Endometrial microvascular endothelial cells (primary cell): ENCODE results near the gene P2RY13. TPM values are rescaled to one million over a fixed set of nuclear protein-coding genes. Genes with fewer than 3 reads are reported as not detected.

Experiments used
- in situ Hi-C: cut with HindIII; loops from 2 replicates; pipeline ENCODE4 v1.10.0; 2017; ENCODE audit warnings: low sequenced_read_pairs, low pct_unique_long_range_greater_than_20kb; ENCODE audit errors: inconsistent ontology term
- total RNA-seq: library from RNA; depleted of rRNA; stranded (reverse); fragments of >200 nt; gene quantifications from one replicate; pipeline ENCODE4 v1.2.3, GENCODE V29; 2015; ENCODE audit errors: inconsistent ontology term

Gene P2RY13
- total RNA-seq, 1 donor from 2014 or later = not detected

DNA sequence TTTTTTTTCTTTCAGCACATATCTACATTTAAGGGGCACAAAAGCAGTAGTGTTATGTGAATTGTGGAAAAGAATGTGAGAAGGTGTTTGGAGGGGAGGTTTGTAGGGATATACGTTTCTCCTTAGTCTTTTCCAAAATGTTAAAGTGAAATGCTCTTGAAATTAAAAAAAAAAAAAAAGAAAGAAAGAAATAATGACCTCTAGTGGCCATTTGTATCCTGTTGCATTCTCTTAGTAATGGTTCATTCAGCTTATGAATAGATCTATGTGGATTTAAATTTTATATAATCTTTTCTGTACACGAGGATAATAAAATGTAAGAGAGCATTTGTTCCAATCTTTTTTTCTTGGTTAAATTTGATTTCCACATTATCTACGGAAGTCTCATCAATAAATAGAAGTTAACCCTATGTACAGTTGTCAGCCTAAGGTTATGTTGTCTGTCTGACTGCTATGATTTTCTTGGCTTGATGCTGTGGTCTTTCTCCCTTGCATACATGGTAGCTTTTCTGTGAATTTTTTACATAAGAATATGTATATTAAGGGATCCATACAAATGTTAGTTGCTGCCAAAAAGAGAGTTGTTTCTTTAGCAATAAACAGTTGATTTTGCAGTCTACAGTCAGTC, 1.7 kb downstream of the P2RY13 start:
- in situ Hi-C loops = no loop called here

DNA sequence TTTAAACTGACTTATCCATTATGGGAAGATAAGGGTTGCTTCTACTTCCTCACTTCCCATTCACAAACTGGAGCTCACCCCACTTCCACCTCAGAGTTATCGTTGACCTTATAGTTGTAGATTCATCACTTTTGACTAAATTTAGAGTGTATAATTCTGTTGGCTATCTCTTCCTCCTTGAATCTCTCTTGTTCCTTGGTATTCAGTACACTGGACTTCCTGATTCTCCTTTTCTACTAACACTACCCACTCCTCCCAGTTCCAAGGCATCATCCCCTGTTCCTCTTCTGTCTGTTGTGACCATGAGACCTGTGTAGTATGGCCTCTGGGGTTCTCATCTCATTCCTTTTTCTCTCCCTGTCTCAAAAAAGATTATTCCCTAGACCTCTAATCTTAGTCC, 6.8 kb downstream of the P2RY13 start:
- in situ Hi-C loops = no loop called here

DNA sequence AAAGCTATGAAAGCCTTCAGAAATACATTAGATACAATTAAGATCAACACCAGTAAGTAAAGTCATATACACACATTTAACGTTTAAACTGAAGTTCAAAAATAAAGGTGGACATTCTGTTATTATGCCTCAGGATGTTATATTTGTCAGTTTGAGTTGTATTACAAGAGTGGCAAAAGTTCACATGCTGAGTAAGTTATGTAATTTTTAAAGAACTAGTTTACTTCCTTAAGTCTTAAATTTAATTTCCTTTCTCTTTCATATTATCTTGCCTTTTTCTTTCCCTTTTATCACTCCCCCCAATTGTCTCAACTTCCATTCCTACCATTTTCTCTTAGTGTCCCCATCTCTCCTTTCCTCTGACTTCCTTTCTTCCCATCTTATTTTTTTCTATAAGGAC, 7.8 kb downstream of the P2RY13 start:
- in situ Hi-C loops = no loop called here

DNA sequence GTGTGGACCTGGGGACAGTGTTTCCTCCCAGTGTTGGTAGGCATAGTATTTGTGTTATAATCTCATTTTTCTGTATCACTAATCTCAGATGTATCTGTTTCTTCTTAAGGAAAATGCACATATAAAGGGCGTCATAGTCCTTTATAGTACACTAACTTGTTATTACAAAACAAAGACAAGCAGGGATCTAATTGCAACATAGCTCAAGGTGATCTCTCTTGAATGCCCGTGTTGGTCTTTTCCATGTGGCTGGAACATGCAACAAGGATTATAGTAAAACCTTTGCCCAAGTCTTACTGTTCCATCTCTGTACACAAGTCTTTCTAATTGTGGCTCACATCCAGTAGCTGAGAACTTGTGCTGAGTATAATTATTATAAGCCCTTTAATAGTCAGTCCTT, 9.2 kb downstream of the P2RY13 start:
- in situ Hi-C loops = no loop called here

DNA sequence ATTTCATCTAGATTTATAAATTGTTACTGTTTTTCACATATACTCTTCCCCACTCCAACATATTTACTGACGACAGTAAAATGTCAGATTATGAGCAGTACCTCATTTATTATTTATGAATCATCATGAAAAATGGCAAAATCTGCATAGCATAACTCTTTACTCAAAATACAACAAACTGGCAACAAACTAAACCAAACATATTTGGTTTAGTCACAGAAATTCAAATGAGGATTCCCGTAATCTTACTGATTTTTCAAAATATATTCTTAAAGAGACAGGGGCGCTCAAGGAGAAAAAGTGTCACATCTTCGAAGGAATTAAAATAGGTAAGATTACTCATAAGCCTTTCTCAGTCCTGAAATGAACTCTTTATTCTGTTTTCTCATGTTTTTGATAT, 9.7 kb downstream of the P2RY13 start:
- in situ Hi-C loops = no loop called here

DNA sequence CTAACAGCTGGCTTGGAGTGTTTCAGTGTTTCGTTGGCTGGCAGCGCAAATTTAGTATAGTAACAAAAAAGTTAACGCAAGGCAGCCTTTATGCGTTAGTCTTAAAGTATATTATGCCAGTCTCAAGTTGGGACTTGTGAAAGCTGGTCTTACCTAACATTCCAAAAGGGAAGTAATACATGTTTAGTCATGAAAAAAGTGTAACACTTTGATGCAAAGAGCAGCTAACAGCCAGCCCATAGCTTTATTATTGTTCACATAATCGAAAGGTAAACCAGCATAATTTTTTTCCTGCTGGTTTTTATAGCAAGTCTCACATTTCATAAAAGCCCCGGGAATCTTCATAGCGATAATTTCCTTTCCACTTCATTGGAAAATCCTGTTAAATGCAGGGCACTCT, 10.4 kb downstream of the P2RY13 start:
- in situ Hi-C loops = no loop called here

DNA sequence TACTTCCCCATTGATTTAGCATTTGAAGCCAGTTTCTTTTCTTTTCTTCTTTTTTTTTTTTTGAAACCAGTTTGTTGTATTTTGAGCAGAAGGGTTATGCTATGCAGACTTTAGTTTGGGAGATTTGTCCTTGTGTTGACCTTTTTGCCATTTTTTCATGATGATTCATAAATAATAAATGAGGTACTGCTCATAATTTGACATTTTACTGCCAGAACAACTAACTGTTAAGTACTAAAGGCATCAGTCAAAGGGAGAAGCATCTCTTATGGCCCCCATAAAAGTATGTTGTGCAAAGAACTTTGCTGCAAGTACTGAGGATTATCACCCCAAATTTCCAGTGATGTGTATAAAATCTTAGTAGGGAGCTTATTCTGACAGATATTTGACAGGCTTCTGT, 11.0 kb downstream of the P2RY13 start:
- in situ Hi-C loops = no loop called here

DNA sequence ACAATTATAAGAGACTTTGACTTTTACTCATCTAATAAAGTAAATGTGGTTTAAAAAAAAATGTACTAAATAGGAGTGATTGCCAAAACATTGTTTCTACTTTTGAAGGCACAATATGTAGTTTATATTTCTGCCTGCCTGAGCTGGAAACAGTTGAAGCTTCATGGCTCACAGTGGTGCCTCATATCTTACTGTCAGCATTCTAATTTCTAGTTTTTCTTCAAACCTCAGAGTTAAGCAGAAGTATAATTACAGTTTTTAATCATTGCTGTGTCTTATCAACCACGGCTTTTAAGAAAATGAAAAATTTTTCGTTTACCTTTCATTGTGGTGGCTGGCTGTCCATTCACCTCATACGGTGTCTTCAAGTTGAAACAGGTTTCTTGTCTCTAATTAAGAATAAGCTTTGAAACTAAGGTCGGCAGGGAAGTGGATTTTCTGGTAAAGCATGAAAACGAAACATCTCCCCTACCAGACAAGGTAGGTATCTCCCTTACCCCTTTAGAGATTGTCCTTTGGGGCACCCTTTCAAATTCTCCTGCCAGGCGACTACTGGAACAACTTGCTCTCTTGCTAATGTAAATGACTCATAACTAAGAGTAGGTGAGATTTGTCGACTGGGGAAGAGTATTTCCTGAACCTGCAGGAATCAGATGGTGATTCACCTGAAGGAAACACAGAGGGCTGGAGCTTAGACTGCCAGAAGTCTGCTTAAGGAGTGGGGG, 12.9 kb downstream of the P2RY13 start, which contains the start of gene GPR87:
TSS of gene GPR87 (minus strand) at position 554 of the 725 bp plus-strand sequence. CDS start 16,720 bp downstream, outside the sequence.
- in situ Hi-C loops = no loop called here

DNA sequence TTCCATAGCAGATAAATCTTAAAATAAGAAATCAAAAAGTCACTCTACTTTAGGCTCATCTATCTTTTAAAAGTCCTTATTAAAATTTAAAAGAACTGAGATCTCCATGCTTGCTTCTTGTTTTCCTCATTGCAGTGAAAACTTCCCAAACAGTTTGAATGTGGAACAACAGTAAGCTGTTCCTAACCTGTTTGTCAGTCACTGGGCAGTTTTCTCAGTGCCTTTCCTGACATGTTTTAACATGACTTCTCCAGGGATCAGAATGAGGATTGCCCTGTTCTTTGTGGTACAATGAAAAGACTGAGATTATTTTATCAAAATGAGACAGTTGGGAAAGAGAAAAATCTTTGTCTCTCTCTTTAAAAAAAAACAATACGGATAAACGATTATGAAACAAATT, 13.5 kb downstream of the P2RY13 start:
- in situ Hi-C loops = no loop called here

DNA sequence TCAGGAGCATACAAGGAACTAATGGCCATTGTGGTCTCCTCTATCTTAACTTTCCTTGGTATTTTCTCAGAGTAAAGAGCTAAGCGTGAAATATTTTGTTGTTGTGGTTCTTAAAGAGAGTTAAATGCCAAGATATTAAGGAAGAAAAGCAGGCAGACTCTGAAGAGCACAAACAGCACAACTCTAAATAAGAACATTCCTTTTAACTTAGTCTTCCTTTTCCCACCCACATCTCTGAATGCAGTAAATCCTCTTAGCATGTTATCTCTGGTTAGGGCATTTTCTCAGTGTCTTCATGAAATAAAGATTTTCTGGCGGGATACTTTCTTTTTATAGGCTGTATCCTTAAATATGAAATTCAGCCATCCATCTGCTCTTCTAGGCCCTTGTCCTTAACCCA, 14.2 kb downstream of the P2RY13 start:
- in situ Hi-C loops = no loop called here

DNA sequence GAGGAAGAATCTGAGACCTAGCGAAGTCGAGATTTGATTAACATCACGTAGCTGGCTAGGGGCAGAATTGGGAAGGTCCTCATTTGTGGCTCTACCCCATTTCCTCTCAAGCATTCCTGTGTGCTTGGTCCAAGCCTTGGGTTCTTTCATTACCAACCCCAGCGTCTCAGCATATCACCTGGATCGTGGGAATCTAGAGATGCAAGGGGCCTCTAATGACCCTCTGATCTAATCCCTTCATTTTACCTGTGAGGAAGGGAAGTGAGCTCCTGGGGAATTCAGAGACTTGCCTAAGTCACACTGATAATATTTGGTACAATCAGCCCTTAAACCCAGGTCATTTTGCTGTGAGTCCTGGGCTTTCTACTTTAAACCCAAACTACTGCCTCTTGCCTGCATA, 14.8 kb downstream of the P2RY13 start:
- in situ Hi-C loops = no loop called here

DNA sequence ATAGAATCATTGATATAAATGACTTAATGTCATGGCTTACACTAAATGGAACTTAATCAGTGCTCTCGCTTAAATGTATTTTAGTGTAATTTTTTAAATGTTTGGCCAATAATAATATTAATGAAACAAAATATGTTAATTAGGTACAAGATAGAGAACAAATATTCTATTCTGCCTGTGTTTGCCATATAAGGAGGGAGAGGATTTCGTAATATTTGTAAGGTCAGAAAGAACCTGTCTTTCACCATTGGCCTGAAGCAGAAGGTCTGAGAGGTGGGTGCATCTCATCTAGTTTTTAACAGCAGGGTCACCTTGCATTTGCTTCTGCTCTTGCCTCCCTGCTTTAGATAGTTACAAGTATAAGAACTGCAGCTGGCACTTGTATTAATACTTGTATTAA, 15.2 kb downstream of the P2RY13 start:
- in situ Hi-C loops = no loop called here

DNA sequence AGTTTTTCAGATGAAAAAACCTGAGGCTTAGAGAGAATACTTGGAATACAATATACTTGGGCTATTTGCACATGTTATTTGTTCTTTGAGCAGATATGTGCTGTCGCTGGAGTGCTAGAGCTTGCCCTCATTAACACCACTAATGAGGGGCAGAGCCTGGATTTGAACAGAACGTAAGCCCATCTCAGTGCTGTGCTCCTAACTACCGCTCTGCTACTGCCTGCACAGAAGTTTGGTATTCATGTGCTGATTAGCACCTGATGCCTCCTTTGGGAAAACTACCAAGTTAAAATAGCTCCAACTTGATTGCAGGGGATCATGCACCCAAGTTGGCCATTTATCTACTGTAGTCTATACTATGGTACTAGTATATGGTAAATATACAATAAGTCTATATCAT, 16.4 kb downstream of the P2RY13 start:
- in situ Hi-C loops = no loop called here

DNA sequence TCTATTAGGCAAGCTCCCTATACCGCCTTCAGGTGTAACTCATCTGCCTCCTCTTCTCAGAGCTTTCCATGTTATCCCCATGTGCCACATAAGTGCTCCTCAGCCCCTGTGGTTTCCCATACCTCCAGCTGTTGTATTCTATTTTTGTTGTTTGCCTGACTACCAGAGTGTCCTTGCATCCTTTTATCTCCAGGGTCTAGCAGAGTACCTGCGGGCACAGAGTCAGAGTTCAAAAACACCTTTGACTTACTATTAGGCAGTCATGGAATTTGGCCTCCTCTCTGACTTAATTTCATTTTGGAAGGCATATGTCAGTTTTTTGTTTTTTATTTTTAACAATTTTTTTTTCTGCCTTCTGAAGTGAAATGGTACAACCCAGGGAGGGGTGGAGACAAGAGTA, 19.8 kb downstream of the P2RY13 start:
- in situ Hi-C loops = no loop called here

DNA sequence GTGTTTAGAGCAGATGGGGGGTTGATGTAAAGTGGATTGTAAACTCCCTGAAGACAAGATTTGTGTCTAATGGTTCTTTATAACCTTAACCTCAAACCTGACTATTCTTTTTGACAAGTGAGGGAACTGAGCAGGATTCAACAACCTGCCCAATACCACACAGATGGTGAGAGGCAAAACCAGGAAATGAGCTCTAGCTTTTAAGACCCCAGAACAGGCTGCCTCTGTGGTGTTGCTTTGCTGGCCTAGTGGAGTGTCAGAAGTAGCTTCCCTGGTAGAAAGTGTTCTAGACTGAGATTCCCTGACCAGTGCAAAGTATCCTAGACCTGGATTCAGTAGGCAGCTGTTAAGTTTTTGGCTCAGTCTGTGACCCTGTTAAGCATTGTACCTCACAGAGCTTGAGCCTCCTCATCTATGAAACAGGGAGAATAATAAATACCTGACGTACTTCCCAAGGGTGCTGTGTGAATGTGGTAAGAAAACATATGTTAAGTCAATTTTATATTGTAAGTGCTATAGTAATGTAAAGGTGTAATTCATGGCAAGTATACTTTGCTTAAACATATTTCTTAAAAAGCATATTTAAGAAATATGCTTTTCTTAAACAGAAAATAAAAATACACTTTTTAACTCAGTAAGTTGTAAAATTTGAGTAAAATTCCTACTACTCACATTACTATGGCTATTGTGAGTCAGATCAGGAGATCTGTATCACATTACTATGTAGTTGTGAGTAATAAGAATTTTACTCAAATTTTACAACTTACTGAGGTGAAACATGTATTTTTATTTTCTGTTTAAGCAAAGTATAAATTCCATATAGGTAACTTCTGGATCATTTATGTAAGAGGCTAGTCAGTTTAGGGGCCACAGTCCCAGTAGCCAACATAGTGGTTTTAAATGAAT, 21.5 kb downstream of the P2RY13 start:
- in situ Hi-C loops = no loop called here

DNA sequence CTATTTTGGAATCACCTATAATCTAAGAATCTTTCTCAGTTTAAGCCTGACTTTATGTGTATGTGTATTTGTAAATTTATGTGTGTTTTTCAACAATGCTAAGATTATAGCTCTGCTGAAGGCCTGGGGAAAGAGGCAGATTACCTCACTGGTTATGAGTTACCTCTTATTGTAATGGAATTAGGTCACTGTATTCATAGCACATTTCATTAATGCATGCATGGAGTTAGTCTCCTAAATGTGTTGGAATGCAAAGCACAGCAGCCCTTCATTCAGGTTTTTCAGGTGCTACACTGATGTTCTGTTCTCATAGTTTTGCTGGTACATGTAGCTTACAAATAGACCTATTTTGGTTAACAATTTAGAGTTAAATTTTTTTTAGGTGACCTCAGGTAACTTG, 22.2 kb downstream of the P2RY13 start:
- in situ Hi-C loops = no loop called here

DNA sequence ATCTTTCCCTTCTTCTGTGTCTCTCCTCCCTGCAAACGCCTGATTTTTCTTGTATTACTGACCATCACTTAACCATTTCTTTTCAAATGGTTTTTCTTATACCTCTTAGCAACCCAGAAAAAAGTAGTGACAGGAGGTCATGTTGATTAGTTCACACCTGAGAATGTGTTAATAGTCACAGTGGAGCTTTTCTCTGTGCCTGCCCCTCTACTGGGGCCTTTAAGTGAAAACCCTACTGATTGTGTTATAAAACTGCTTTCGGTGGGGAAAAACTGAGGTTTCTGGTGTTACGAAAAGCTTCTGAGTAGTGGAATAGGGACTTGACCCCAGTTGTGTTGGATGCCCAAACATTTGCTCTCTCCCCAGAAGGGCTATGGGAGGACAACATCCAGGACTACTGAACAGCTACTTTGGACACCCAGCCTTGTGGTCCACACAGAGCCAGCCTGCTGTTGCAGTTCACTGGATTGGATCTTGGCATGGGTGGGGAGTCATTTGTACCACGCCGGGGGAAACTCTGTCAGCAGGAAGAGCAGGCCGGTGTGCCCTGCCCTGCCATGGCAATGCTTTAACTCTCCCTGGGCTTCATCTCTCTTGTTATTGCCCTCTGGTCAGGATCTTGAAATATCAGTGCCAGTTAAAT, 23.1 kb downstream of the P2RY13 start:
- in situ Hi-C loops = no loop called here

DNA sequence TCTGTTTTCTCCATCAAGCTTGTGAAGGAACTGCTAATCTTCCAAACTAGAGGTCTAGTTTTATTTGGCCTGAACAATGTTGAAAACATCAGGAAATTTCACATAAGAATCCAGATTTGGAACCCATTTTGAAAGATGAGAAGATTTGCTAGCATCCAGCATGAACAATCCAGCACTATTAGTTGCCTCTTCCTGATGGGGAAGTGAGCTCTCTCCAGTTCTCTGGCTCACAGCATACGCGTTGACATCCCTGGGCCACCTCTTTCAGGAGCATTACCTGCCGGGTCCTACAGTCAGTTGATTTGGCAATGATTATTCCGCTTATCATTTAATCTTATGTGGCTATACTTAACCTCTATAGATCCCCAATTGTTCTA, 23.6 kb downstream of the P2RY13 start:
- in situ Hi-C loops = no loop called here

DNA sequence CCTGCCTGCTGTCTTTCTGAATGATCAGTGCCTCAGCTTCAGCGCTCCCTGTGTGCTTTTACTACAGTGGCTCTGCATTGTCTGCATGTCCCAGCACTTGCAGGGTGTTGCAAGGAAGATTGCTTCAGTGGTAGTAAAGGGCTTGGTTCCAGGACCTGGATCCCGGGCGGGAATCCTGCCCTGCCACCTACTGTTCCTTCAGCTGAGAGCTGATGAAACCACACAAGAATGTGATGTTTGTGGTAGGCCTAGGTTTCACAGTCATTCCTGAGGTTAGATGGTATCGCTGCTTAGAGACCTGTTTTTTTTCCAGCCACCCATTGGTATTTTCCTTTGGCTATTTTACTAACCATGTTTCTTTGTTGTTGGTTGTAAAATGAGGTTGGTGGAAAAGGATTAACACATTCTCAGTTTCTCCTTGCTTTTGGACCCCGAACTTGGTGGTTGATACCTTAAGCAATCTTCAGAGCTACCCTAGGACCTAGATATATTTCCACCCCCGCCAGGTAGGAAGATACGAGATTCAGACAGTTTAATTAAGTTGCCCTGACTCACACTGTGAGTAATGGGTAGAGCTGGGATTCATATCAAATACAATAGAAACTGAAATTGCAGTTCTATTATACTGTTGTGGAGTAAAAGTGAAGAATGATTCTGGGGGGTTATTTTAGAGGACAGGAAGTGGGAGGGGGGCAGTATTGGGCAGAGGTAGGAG, 24.1 kb downstream of the P2RY13 start:
- in situ Hi-C loops = no loop called here
